ENCODE data around the gene ZSWIM3.

Gene ZSWIM3

DNA sequence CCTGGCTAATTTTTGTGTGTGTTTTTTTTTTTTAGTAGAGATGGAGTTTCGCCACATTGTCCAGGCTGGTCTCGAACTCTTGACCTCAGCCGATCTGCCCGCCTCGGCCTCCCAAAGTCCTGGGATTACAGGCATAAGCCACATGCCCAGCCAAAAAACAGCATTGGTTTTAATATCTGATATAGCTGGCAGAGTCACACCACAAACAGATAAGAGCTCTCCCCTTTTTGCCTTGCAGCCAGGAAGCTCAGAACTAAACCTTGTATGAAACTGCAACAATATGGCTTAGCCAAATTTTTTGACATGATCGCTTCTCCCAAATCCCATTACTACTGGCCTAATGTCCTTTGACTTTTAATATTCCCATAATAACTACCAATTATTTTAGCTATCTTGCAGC, 5.1 kb upstream of the ZSWIM3 start:
- peaks cover 35% of the 10 kb centered on the region for H3K36me3 ChIP-seq (ENCODE audit: insufficient read depth, low read length)
- H3K79me2 ChIP-seq (ENCODE audit: insufficient read depth, low read length), result peaks cover 26% of the 10 kb centered on the region
- H3K27me3 ChIP-seq (ENCODE audit: insufficient read depth, low read length, poor library complexity), result no peaks in the 10 kb centered on the region
- no peak overlapping the region for H3K27ac ChIP-seq (ENCODE audit: low read length)
- peaks cover 3% of the 10 kb centered on the region; the same call in 1 of the 2 replicates for H4K20me1 ChIP-seq (ENCODE audit: insufficient read depth, low read length)
- H2AFZ ChIP-seq (ENCODE audit: low read depth, low read length), result no peak overlapping the region
- peaks cover 25% of the 10 kb centered on the region for H3K4me1 ChIP-seq (ENCODE audit: insufficient read depth, low read length)
- no peak overlapping the region for H3K9ac ChIP-seq (ENCODE audit: low read depth, low read length)
- DNase-seq, result no peak
- no peak for TF ChIP-seq EZH2 (IDR thresholded peaks at IDR 0.05; ENCODE audit: borderline replicate concordance, low read depth, low read length, severe bottlenecking)
- ATAC-seq (ENCODE audit: insufficient read depth, low read depth), result no peak
- no peak overlapping the region for H3K4me2 ChIP-seq (ENCODE audit: insufficient read depth, low read length)
- H3K9me3 ChIP-seq (ENCODE audit: insufficient read depth, low read length, severe bottlenecking), result no peaks in the 10 kb centered on the region
- H3K4me3 ChIP-seq (ENCODE audit: low read depth in 1 of 2, low read length in 2 of 2), result no peak overlapping the region

DNA sequence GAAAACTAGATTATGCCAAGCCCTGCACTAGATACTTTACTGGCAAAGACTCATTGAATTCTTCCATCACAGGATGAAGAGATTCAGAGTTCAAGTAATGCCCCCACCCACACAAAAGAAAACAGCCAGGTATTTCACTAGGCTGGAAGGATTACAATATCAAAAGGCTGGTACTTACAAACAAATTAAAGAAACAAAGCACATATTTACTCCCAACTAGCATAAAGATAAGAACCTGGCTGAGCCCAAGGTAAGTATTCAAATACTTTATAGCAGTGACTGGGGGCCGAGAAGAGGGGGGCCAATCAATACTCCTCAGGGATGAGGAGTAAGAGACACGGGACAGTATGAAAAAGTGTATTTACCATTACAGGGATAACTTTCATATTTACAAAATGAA, 3.9 kb upstream of the ZSWIM3 start:
- Histone ChIP-seq H3K27me3 (ENCODE audit: insufficient read depth, low read length, poor library complexity) (no peaks in the 10 kb centered on the region), H3K79me2 (ENCODE audit: insufficient read depth, low read length) (peaks cover 37% of the 10 kb centered on the region), H3K9ac (ENCODE audit: low read depth, low read length) (no peak overlapping the region), H4K20me1 (ENCODE audit: insufficient read depth, low read length) (peaks cover 2% of the 10 kb centered on the region; the same call in 1 of the 2 replicates), H3K36me3 (ENCODE audit: insufficient read depth, low read length) (peaks cover 30% of the 10 kb centered on the region), H3K4me2 (ENCODE audit: insufficient read depth, low read length) (no peak overlapping the region), H2AFZ (ENCODE audit: low read depth, low read length) (no peak overlapping the region), H3K4me3 (ENCODE audit: low read depth in 1 of 2, low read length in 2 of 2) (no peak overlapping the region), H3K9me3 (ENCODE audit: insufficient read depth, low read length, severe bottlenecking) (no peaks in the 10 kb centered on the region), H3K27ac (ENCODE audit: low read length) (no peak overlapping the region), H3K4me1 (ENCODE audit: insufficient read depth, low read length) (peaks cover 36% of the 10 kb centered on the region)
- ATAC-seq (ENCODE audit: insufficient read depth, low read depth) (no peak), DNase-seq (no peak)
- TF ChIP-seq CTCF (IDR thresholded peaks at IDR 0.05; ENCODE audit: borderline replicate concordance, extremely low read depth, low read length, poor library complexity, severe bottlenecking) (no peak), EZH2 (IDR thresholded peaks at IDR 0.05; ENCODE audit: borderline replicate concordance, low read depth, low read length, severe bottlenecking) (no peak)

DNA sequence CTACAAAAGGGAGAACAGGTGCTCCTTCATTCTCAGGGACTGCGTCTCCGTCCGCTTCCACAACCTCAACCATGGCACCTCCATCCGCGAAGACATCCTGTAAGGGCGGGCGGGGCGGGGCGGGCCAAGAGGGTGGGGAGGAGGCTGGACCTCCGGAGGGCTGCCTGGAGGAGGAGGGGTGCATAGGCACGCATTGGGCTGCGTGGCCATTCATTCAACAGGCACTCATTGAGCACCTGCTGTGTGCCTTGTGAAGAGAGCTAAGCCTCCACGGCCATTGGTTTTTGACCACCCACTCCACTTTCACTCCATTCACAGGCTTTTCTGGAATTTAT, 435 bp downstream of the ZSWIM3 start:
- DNase-seq (no peak), ATAC-seq (ENCODE audit: insufficient read depth, low read depth) (peak; percentile 2; the same call in 2 of the 3 replicates)
- peak overlapping the region; percentile 82 for H3K27ac ChIP-seq (ENCODE audit: low read length)

GRCh38 chr20:45859916-45860315, 2.5 kb downstream of the ZSWIM3 start:
- no peak overlapping the region for H3K9ac ChIP-seq (ENCODE audit: low read depth, low read length)
- no peaks in the 10 kb centered on the region for H4K20me1 ChIP-seq (ENCODE audit: insufficient read depth, low read length)
- peaks cover 37% of the 10 kb centered on the region for H3K4me1 ChIP-seq (ENCODE audit: insufficient read depth, low read length)
- H3K4me2 ChIP-seq (ENCODE audit: insufficient read depth, low read length), result no peak overlapping the region
- ATAC-seq (ENCODE audit: insufficient read depth, low read depth) (no peak), DNase-seq (no peak)
- no peaks in the 10 kb centered on the region for H3K27me3 ChIP-seq (ENCODE audit: insufficient read depth, low read length, poor library complexity)
- no peak overlapping the region for H3K27ac ChIP-seq (ENCODE audit: low read length)
- peaks cover 5% of the 10 kb centered on the region for H3K36me3 ChIP-seq (ENCODE audit: insufficient read depth, low read length)
- no peaks in the 10 kb centered on the region for H3K9me3 ChIP-seq (ENCODE audit: insufficient read depth, low read length, severe bottlenecking)
- TF ChIP-seq EZH2 (IDR thresholded peaks at IDR 0.05; ENCODE audit: borderline replicate concordance, low read depth, low read length, severe bottlenecking), result no peak
- TF ChIP-seq CTCF (IDR thresholded peaks at IDR 0.05; ENCODE audit: borderline replicate concordance, extremely low read depth, low read length, poor library complexity, severe bottlenecking), result no peak
- H2AFZ ChIP-seq (ENCODE audit: low read depth, low read length), result no peak overlapping the region
- peaks cover 41% of the 10 kb centered on the region for H3K79me2 ChIP-seq (ENCODE audit: insufficient read depth, low read length)
- H3K4me3 ChIP-seq (ENCODE audit: low read depth in 1 of 2, low read length in 2 of 2), result no peak overlapping the region

More for the DNA sequence above, 435 bp downstream of the ZSWIM3 start:
- H3K79me2 ChIP-seq (ENCODE audit: insufficient read depth, low read length), result peaks cover 46% of the 10 kb centered on the region
- H3K4me2 ChIP-seq (ENCODE audit: insufficient read depth, low read length), result peak overlapping the region; percentile 80
- no peaks in the 10 kb centered on the region for H3K27me3 ChIP-seq (ENCODE audit: insufficient read depth, low read length, poor library complexity)
- H3K4me3 ChIP-seq (ENCODE audit: low read depth in 1 of 2, low read length in 2 of 2), result peak overlapping the region; percentile 93 to 94
- TF ChIP-seq EZH2 (IDR thresholded peaks at IDR 0.05; ENCODE audit: borderline replicate concordance, low read depth, low read length, severe bottlenecking), result no peak
- TF ChIP-seq CTCF (IDR thresholded peaks at IDR 0.05; ENCODE audit: borderline replicate concordance, extremely low read depth, low read length, poor library complexity, severe bottlenecking), result no peak
- peaks cover 16% of the 10 kb centered on the region for H3K36me3 ChIP-seq (ENCODE audit: insufficient read depth, low read length)
- peaks cover 47% of the 10 kb centered on the region for H3K4me1 ChIP-seq (ENCODE audit: insufficient read depth, low read length)
- H2AFZ ChIP-seq (ENCODE audit: low read depth, low read length), result peak overlapping the region; percentile 87
- no peaks in the 10 kb centered on the region for H3K9me3 ChIP-seq (ENCODE audit: insufficient read depth, low read length, severe bottlenecking)
- H4K20me1 ChIP-seq (ENCODE audit: insufficient read depth, low read length), result no peaks in the 10 kb centered on the region
- peak overlapping the region; percentile 91 for H3K9ac ChIP-seq (ENCODE audit: low read depth, low read length)

Measured in DND-41 (cell line).